Osteocyte (in vitro differentiated cells): ENCODE results near the gene TRIM66. TPM values are rescaled to one million over a fixed set of nuclear protein-coding genes. Genes with fewer than 3 reads are reported as not detected.

Experiments used
- DNase-seq: peaks from one replicate; pipeline ENCODE4 v3.0.0; 2021; ENCODE audit warnings: mixed read lengths; ENCODE audit not compliant: unreplicated experiment; ENCODE audit errors: extremely low spot score
- H3K27ac Mint-ChIP-seq: one replicate; pipeline ENCODE4 v1.8.0; 2021; ENCODE audit warnings: mild to moderate bottlenecking, mixed read lengths; ENCODE audit not compliant: unreplicated experiment
- H3K27me3 Mint-ChIP-seq: one replicate; pipeline ENCODE4 v1.8.0; 2021; ENCODE audit warnings: mixed read lengths; ENCODE audit not compliant: unreplicated experiment
- H3K36me3 Mint-ChIP-seq: one replicate; pipeline ENCODE4 v1.8.0; 2021; ENCODE audit warnings: mixed read lengths; ENCODE audit not compliant: unreplicated experiment
- H3K4me1 Mint-ChIP-seq: one replicate; pipeline ENCODE4 v1.8.0; 2021; ENCODE audit warnings: mixed read lengths; ENCODE audit not compliant: unreplicated experiment
- H3K4me3 Mint-ChIP-seq: one replicate; pipeline ENCODE4 v1.8.0; 2021; ENCODE audit warnings: mild to moderate bottlenecking, moderate library complexity, mixed read lengths; ENCODE audit not compliant: unreplicated experiment
- H3K9me3 Mint-ChIP-seq: one replicate; pipeline ENCODE4 v1.8.0; 2021; ENCODE audit warnings: mixed read lengths; ENCODE audit not compliant: unreplicated experiment
- CTCF ChIP-seq: fragments of 200-600 bp; sonication (generic); IDR thresholded peaks from 2 replicates; pipeline ENCODE4 v1.5.0; 2021; ENCODE audit warnings: antibody characterized with exemption, mild to moderate bottlenecking, moderate library complexity
- total RNA-seq: library from RNA; stranded (reverse); gene quantifications from 2 replicates; pipeline ENCODE4 v1.2.1, GENCODE V29; 2021

The TRIM66 gene
- total RNA-seq, 1 donor from 2014 or later, result 10.0 TPM

- Mint-ChIP-seq H3K27ac (no peak overlapping the region), H3K27me3 (peaks cover 31% of the 10 kb centered on the region)
These were observed 98.0 kb downstream of the TRIM66 start for GRCh38 chr11:8584511-8584910.

GRCh38 chr11:8584082-8584481 is 98.4 kb downstream of the TRIM66 start:
- no peak for TF ChIP-seq CTCF
- Mint-ChIP-seq H3K9me3 (peaks cover 4% of the 10 kb centered on the region), H3K4me1 (no peaks in the 10 kb centered on the region), H3K27ac (no peak overlapping the region), H3K4me3 (no peak overlapping the region), H3K36me3 (no peaks in the 10 kb centered on the region), H3K27me3 (peaks cover 29% of the 10 kb centered on the region)
- no peak for DNase-seq

More at GRCh38 chr11:8584511-8584910, 98.0 kb downstream of the TRIM66 start:
- no peaks in the 10 kb centered on the region for H3K36me3 Mint-ChIP-seq
- DNase-seq, result no peak
- no peaks in the 10 kb centered on the region for H3K4me1 Mint-ChIP-seq
- no peak overlapping the region for H3K4me3 Mint-ChIP-seq
- H3K9me3 Mint-ChIP-seq, result peaks cover 4% of the 10 kb centered on the region
- no peak for TF ChIP-seq CTCF

GRCh38 chr11:8581300-8581699 is 101.2 kb downstream of the TRIM66 start:
- no peak for DNase-seq
- Mint-ChIP-seq H3K27me3 (peaks cover 27% of the 10 kb centered on the region), H3K36me3 (no peaks in the 10 kb centered on the region), H3K9me3 (peaks cover 10% of the 10 kb centered on the region), H3K27ac (no peak overlapping the region), H3K4me3 (no peak overlapping the region), H3K4me1 (no peaks in the 10 kb centered on the region)
- TF ChIP-seq CTCF, result no peak

- Mint-ChIP-seq H3K4me1 (no peaks in the 10 kb centered on the region), H3K27me3 (peaks cover 26% of the 10 kb centered on the region), H3K36me3 (no peaks in the 10 kb centered on the region), H3K27ac (no peak overlapping the region), H3K9me3 (peaks cover 10% of the 10 kb centered on the region), H3K4me3 (no peak overlapping the region)
- DNase-seq, result no peak
- no peak for TF ChIP-seq CTCF
These were observed 104.5 kb downstream of the TRIM66 start for GRCh38 chr11:8577791-8578581.

- peaks cover 23% of the 10 kb centered on the region for H3K27me3 Mint-ChIP-seq
- H3K4me1 Mint-ChIP-seq, result no peaks in the 10 kb centered on the region
- no peak for DNase-seq
- no peaks in the 10 kb centered on the region for H3K36me3 Mint-ChIP-seq
- H3K4me3 Mint-ChIP-seq, result no peak overlapping the region
- no peak for TF ChIP-seq CTCF
- peaks cover 9% of the 10 kb centered on the region for H3K9me3 Mint-ChIP-seq
- H3K27ac Mint-ChIP-seq, result no peak overlapping the region
These were observed 107.7 kb downstream of the TRIM66 start for GRCh38 chr11:8574798-8575197.
